GM18951 (cell line): ENCODE results near the gene RASSF7.
A peak's percentile ranks its signal among the peaks of the same experiment; 100 is the strongest.

Experiments
- POLR2A ChIP-seq: IDR thresholded peaks from 4 replicates; pipeline ENCODE4 v1.6.1; 2011; ENCODE audit warnings: mild to moderate bottlenecking; ENCODE audit not compliant: insufficient read length, insufficient read depth; ENCODE audit errors: extremely low read depth
- in situ Hi-C: fragments of 300-500 bp; cut with MboI; formaldehyde crosslinking; loops from one replicate; pipeline ENCODE4 v1.12.0; 2022; ENCODE audit warnings: low sequenced_read_pairs, mixed read lengths, inconsistent platforms; ENCODE audit not compliant: unreplicated experiment

RASSF7 gene

GRCh38 chr11:559712-560304, 962 bp upstream of the RASSF7 start:
- in situ Hi-C loops, result no loop called here

GRCh38 chr11:561148-562003, 606 bp downstream of the RASSF7 start:
- TF ChIP-seq POLR2A, result no peak
- in situ Hi-C loops, result no loop called here

More at GRCh38 chr11:559712-560304, 962 bp upstream of the RASSF7 start:
- no peak for TF ChIP-seq POLR2A

GRCh38 chr11:562046-562645, 1.4 kb downstream of the RASSF7 start:
- TF ChIP-seq POLR2A, result no peak
- in situ Hi-C loops, result no loop called here

GRCh38 chr11:563066-563811, 2.5 kb downstream of the RASSF7 start:
- TF ChIP-seq POLR2A, result no peak
- in situ Hi-C loops, result no loop called here

GRCh38 chr11:563812-564578, 3.2 kb downstream of the RASSF7 start:
- no peak for TF ChIP-seq POLR2A

GRCh38 chr11:565921-566509, 5.2 kb downstream of the RASSF7 start:
- in situ Hi-C loops, result no loop called here
- TF ChIP-seq POLR2A, result no peak

More at GRCh38 chr11:563812-564578, 3.2 kb downstream of the RASSF7 start:
- in situ Hi-C loops, result no loop called here

- in situ Hi-C loops, result no loop called here
- TF ChIP-seq POLR2A, result no peak
These were observed 6.3 kb downstream of the RASSF7 start for GRCh38 chr11:567011-567628.

- TF ChIP-seq POLR2A, result no peak
- in situ Hi-C loops, result no loop called here
These were observed 7.0 kb downstream of the RASSF7 start for GRCh38 chr11:567629-568292.

GRCh38 chr11:568306-569157, 7.8 kb downstream of the RASSF7 start:
- in situ Hi-C loops, result no loop called here
- peak; percentile 77 for TF ChIP-seq POLR2A

- in situ Hi-C loops, result no loop called here
- TF ChIP-seq POLR2A, result no peak
These were observed 8.6 kb downstream of the RASSF7 start for GRCh38 chr11:569158-569885.
